GM21360 (cell line): ENCODE data around the gene PGF.

ENCODE experiments used
- ATAC-seq: cut with Tn5 transposase; IDR thresholded peaks from one replicate; pipeline ENCODE4 v1.9.1; 2021; ENCODE audit warnings: mild to moderate bottlenecking, moderate library complexity; ENCODE audit not compliant: unreplicated experiment

PGF gene

GRCh38 chr14:74979029-74979428 is 23.6 kb upstream of the PGF start:
- ATAC-seq: no peak

- no peak for ATAC-seq
Observed at GRCh38 chr14:74978416-74978947, 23.1 kb upstream of the PGF start.

GRCh38 chr14:74977901-74978385 is 22.5 kb upstream of the PGF start:
- ATAC-seq: no peak

GRCh38 chr14:74977164-74977900 is 21.9 kb upstream of the PGF start:
- ATAC-seq: no peak

GRCh38 chr14:74976264-74977113 is 21.1 kb upstream of the PGF start:
- no peak for ATAC-seq

GRCh38 chr14:74975059-74975810 is 19.8 kb upstream of the PGF start:
- no peak for ATAC-seq

GRCh38 chr14:74974364-74975058 is 19.1 kb upstream of the PGF start:
- ATAC-seq: no peak

GRCh38 chr14:74973905-74974363 is 18.5 kb upstream of the PGF start:
- no peak for ATAC-seq

GRCh38 chr14:74973003-74973653 is 17.7 kb upstream of the PGF start:
- no peak for ATAC-seq

- ATAC-seq: no peak
Observed at GRCh38 chr14:74968811-74969210, 13.4 kb upstream of the PGF start.

- no peak for ATAC-seq
Observed at GRCh38 chr14:74965486-74966153, 10.2 kb upstream of the PGF start.

GRCh38 chr14:74964787-74965485 is 9.5 kb upstream of the PGF start:
- no peak for ATAC-seq

- ATAC-seq: no peak
Observed at GRCh38 chr14:74963705-74964271, 8.4 kb upstream of the PGF start.

GRCh38 chr14:74963178-74963704 is 7.8 kb upstream of the PGF start:
- no peak for ATAC-seq

GRCh38 chr14:74962493-74962892 is 7.1 kb upstream of the PGF start:
- no peak for ATAC-seq

GRCh38 chr14:74962046-74962445 is 6.6 kb upstream of the PGF start:
- no peak for ATAC-seq

- no peak for ATAC-seq
Observed at GRCh38 chr14:74961238-74961911, 6.0 kb upstream of the PGF start.

- no peak for ATAC-seq
Observed at GRCh38 chr14:74960736-74961135, 5.3 kb upstream of the PGF start.
